Peyer's patch (tissue), 4 donors: ENCODE data around the gene KIF2A.

Source experiments
- CTCF ChIP-seq, 6 experiments: fragments of 450-650 bp in 4 of 6; fragments of 200-600 bp in 2 of 6; sonication (generic) in 1 of 6; IDR thresholded peaks; one replicate each; pipeline ENCODE4 v1.5.1; 2017 to 2019; ENCODE audit warnings: antibody characterized with exemption in 6 of 6, mild to moderate bottlenecking in 3 of 6, moderate library complexity in 1 of 6
- POLR2A ChIP-seq, 2 donors: fragments of 450-650 bp; IDR thresholded peaks; one replicate each; pipeline ENCODE4 v1.5.1; 2017; ENCODE audit warnings: antibody characterized with exemption in 2 of 2, mild to moderate bottlenecking in 2 of 2, moderate library complexity in 2 of 2

GRCh38 chr5:62340979-62341378, 35.0 kb downstream of the KIF2A start:
- TF ChIP-seq CTCF (IDR thresholded peaks at IDR 0.05) (no peak), POLR2A (IDR thresholded peaks at IDR 0.05) (no peak)
